Activated T-cell treated with anti-CD3 and anti-CD28 coated beads, Interleukin-2, amount 50 U/mL, for 24 hours (primary cell): ENCODE results near the gene NIPAL4.

Experiments
- DNase-seq: peaks from one replicate; pipeline ENCODE4 v3.0.0-alpha.2; 2020
- H3K27ac Mint-ChIP-seq: 2 replicates; pipeline ENCODE4 v1.8.0; 2020; ENCODE audit warnings: mild to moderate bottlenecking, mixed read lengths
- H3K27me3 Mint-ChIP-seq: 2 replicates; pipeline ENCODE4 v1.8.0; 2020; ENCODE audit warnings: mixed read lengths
- H3K36me3 Mint-ChIP-seq: 2 replicates; pipeline ENCODE4 v1.8.0; 2020; ENCODE audit warnings: low read depth, mixed read lengths
- H3K4me1 Mint-ChIP-seq: 2 replicates; pipeline ENCODE4 v1.8.0; 2020; ENCODE audit warnings: low read depth, mixed read lengths
- H3K4me3 Mint-ChIP-seq: 2 replicates; pipeline ENCODE4 v1.8.0; 2020; ENCODE audit warnings: mild to moderate bottlenecking, moderate library complexity, mixed read lengths
- H3K9me3 Mint-ChIP-seq: 2 replicates; pipeline ENCODE4 v1.8.0; 2020; ENCODE audit warnings: mixed read lengths

NIPAL4 gene

DNA sequence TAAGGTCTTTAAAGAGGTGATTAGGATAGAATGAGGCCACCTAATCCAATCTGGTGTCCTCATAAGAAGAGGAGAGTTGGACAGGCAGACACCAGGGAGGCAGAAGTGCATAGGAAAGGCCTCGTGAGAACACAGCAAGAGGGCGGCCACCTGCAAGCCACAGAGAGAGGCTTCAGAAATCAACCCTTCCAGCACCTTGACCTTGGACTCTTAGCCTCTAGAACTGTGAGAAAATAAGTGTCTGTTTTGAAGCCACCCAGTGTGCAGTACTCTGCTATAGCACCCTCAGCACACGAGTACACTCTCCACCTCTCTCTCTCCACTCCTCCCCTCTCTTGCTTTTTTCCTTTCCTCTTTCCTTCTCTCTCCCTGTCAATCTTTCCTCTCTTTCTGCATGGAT lies 26.8 kb downstream of the NIPAL4 start:
- peaks cover 7% of the 10 kb centered on the region for H3K4me1 Mint-ChIP-seq
- H3K36me3 Mint-ChIP-seq, result peaks cover 78% of the 10 kb centered on the region
- no peak overlapping the region for H3K4me3 Mint-ChIP-seq
- peak overlapping the region; percentile 20 for H3K27ac Mint-ChIP-seq
- no peaks in the 10 kb centered on the region for H3K9me3 Mint-ChIP-seq
- DNase-seq, result no peak
- no peaks in the 10 kb centered on the region for H3K27me3 Mint-ChIP-seq

DNA sequence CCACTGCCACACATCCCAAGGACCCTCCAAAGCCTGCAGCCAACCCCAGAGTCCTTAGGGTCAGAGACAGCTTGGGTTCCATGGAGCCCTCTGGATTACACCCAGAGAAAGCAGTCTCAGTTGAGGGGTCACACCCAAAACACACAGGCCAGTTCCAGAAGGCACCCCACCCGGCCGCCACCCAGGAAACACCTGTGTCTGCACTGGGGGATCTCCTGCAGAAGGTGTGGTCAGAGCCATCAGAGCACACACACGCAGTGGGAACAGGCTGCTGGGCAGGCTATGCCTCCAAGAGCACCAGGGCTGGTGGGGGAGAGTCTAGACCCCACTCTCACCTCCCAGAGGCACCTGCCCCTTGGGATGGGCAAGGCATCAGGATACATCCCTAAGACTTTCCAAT lies 27.3 kb downstream of the NIPAL4 start:
- Mint-ChIP-seq H3K27me3 (no peaks in the 10 kb centered on the region), H3K4me1 (peaks cover 7% of the 10 kb centered on the region), H3K36me3 (peaks cover 76% of the 10 kb centered on the region), H3K9me3 (no peaks in the 10 kb centered on the region), H3K27ac (no peak overlapping the region), H3K4me3 (no peak overlapping the region)
- DNase-seq, result no peak

DNA sequence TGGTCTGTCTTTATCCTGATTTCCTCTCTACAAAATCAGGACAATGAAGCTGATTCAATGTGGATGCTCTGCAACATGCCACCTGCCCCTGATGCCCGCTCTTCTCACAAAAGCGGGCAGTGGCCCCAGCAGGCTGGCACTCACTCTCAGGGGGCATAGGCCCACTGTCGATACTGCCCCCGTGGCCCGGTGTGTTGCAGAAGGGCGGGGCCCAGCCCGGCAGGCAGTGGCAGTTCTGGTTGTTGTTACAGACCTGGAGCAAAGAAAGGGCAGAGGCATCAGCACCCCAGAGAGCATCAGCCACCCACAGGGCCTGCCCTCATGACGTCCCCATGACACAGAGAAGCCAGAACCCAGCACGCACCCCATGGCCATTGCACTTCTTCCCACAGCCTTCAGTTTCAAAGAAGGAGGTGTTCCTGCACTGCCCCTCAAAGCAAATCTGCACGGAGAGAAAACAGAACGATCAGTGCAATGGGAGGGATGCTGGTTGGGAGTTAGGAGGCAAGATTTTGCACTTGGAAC lies 31.5 kb downstream of the NIPAL4 start:
- Mint-ChIP-seq H3K27me3 (no peaks in the 10 kb centered on the region), H3K4me1 (peaks cover 14% of the 10 kb centered on the region), H3K36me3 (peaks cover 71% of the 10 kb centered on the region), H3K4me3 (no peak overlapping the region), H3K27ac (no peak overlapping the region), H3K9me3 (no peaks in the 10 kb centered on the region)
- no peak for DNase-seq

DNA sequence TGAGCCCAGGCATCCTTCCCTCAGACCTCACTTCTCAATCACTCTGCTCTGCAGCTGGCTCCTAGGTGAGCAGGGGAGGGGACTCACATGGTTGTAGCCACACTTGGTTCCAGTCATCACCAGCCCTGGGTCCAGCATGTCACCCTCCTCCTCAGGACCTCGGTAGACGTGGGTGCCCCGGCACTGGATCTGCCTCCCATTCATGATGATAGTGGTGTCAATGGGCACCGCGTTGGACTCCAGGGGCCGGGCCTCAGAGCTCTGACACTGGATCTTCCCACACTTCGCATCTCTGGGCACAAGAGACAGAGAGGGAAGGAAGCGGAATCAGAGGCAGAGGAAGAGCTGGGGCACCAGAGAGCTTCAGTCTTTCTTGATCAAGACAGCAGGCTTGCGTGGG lies 32.9 kb downstream of the NIPAL4 start:
- no peak for DNase-seq
- Mint-ChIP-seq H3K9me3 (no peaks in the 10 kb centered on the region), H3K27ac (no peak overlapping the region), H3K4me1 (peaks cover 8% of the 10 kb centered on the region), H3K27me3 (no peaks in the 10 kb centered on the region), H3K36me3 (peaks cover 67% of the 10 kb centered on the region), H3K4me3 (no peak overlapping the region)

DNA sequence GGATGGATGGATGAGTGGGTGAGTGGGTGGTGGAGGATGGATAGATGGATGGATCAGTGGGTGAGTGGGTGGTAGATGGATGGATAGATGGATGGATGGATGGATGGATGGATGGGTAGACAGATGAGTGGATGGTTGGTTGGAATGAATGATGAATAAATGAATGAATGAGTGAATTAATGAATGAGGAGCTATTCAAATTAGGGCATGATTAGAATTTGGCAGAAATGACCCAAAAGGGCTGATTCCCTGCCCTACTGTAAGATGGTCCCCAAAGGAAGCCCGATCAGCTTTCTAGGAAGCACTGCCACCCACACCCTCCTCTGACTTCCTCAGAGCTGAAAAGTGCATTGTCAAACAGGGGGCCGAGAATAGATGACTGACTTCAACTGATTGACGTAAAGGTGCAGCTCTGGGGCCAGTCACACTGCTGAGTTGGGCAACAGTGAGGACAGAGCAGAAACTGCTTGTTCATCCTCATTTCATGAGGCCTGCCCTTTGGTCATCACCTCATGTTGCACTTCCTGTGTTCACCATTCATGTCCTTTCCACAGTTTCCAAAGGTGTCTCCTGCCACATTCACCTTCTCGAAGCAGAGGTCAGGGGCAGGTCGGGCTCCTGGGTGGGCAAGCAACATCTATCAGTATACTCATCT lies 34.3 kb downstream of the NIPAL4 start:
- DNase-seq, result no peak
- H3K36me3 Mint-ChIP-seq, result peaks cover 59% of the 10 kb centered on the region
- no peak overlapping the region for H3K4me3 Mint-ChIP-seq
- peaks cover 6% of the 10 kb centered on the region for H3K4me1 Mint-ChIP-seq
- H3K27me3 Mint-ChIP-seq, result no peaks in the 10 kb centered on the region
- H3K9me3 Mint-ChIP-seq, result no peaks in the 10 kb centered on the region
- H3K27ac Mint-ChIP-seq, result no peak overlapping the region

DNA sequence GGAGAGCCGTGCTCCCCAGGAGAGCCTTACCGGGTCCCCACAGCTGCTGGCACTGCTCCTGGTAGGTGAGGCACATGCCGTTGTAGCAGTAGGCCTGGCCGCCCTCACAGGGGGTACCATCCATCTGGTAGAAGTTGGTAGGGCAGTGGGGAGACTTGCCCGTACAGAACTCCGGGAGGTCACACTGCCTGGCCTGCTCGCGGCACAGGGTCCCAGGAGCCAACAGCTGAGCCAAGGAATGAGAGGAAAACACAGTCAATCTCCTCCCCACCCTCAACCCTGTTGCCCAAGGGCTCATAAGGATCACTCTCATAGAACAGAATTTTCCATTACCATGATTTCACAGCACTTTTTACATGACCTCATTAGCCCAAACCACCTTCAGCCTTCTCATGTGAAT lies 36.9 kb downstream of the NIPAL4 start:
- H3K4me1 Mint-ChIP-seq, result peaks cover 6% of the 10 kb centered on the region
- no peak overlapping the region for H3K4me3 Mint-ChIP-seq
- H3K27ac Mint-ChIP-seq, result no peak overlapping the region
- no peaks in the 10 kb centered on the region for H3K9me3 Mint-ChIP-seq
- peaks cover 61% of the 10 kb centered on the region for H3K36me3 Mint-ChIP-seq
- no peaks in the 10 kb centered on the region for H3K27me3 Mint-ChIP-seq
- no peak for DNase-seq

DNA sequence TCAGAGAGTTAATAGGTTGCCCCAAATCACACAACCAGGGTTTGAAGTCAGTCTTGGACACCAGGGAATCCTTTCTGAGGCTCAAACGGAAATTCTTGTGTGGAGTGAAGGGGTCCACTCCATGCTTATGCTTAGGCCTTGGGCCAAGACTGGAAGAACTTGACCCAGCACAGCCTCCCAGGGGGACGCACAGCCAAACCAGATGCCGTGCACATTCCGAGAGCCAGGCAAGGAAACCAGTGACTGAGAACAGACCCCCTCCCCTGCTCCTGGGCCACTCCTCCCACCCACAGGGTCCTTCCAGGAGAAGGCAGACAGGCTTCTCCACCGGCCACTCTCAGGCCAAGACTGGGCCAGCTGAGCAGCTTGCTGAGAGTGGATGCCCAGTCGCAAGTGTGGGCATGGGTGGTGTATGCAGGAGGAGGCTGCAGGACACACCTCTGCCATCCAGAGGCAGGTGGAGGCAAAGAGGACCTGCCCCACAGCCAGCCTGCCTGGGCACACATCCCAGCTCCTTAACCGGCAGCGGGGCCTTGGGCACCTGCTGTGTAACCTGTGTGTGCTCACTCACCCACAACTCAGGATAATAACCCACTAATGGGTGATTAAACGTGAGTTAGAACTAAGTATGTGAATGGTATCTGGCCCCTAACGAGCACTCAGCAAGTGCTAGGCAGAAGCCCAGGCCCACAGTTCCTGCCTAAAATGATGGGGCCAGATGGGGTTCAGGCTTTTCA lies 38.0 kb downstream of the NIPAL4 start:
- Mint-ChIP-seq H3K9me3 (no peaks in the 10 kb centered on the region), H3K4me3 (no peak overlapping the region), H3K27me3 (no peaks in the 10 kb centered on the region), H3K4me1 (peaks cover 8% of the 10 kb centered on the region), H3K36me3 (peaks cover 64% of the 10 kb centered on the region), H3K27ac (peak overlapping the region; percentile 0)
- DNase-seq, result no peak

DNA sequence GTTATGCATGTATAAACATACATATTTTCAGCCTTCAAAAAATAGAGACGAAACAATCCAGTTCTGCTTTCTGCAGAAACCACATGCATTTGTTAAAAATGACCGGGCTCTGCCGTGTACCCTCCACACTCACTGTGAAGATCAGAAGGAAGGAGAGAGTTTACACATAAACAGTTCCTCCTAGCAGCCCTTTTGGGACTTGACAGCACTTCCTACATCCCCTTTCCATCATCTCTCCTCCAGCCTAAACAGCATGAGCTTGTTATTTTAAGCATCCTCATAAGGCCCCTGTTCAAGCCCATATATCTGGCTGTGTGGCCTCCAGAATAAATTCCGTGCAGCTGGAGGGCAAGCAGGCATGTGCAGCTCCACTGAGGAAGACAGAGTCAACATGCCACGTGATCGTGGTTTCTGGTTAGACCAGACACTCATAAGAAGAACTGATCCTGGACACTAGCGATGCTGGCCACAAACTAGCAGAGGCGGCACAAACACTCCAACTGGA lies 42.2 kb downstream of the NIPAL4 start:
- Mint-ChIP-seq H3K27ac (no peak overlapping the region), H3K36me3 (peaks cover 68% of the 10 kb centered on the region)

DNA sequence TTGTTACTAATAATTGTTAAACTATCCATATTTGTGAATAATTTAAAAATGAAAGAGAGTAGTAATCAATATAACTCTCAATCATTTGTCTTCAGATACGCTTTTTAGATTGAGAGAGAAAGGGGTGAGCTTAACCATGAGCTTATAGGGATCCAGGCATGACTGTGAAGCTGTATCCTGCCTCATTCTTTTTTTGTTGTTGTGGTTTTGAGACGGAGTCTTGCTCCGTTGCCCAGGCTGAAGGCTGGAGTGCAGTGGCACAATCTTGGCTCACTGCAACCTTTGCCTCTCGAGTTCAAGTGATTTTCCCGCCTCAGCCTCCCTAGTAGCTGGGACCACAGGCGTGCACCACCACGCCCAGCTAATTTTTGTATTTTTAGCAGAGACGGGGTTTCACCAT lies 44.0 kb downstream of the NIPAL4 start:
- Mint-ChIP-seq H3K4me1 (peaks cover 6% of the 10 kb centered on the region), H3K27me3 (no peaks in the 10 kb centered on the region), H3K36me3 (peaks cover 77% of the 10 kb centered on the region), H3K9me3 (no peaks in the 10 kb centered on the region), H3K4me3 (no peak overlapping the region), H3K27ac (no peak overlapping the region)
- DNase-seq, result no peak

More for the DNA sequence above, 42.2 kb downstream of the NIPAL4 start:
- no peak for DNase-seq
- Mint-ChIP-seq H3K4me3 (no peak overlapping the region), H3K4me1 (peaks cover 4% of the 10 kb centered on the region), H3K27me3 (no peaks in the 10 kb centered on the region), H3K9me3 (no peaks in the 10 kb centered on the region)

DNA sequence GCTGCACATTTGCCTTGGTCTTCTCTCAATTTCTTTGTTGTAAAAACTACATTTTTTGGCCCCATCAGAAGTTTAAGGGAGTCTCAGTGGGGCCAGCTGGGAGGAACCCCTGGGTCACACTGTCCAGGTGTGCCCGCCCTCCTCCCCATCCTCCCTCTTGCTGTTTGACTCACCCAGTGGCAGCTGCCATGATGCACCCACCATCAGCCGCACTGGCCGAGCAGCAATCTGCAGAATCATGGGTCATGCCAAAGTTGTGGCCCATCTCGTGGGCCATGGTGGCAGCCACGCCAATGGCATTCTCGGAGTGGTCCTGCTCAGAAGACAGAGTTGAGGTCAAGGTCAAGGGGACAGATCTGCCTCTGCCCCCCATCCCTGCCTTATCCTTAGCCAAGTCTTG lies 45.5 kb downstream of the NIPAL4 start:
- Mint-ChIP-seq H3K4me3 (no peak overlapping the region), H3K9me3 (no peaks in the 10 kb centered on the region), H3K36me3 (peaks cover 79% of the 10 kb centered on the region), H3K4me1 (peaks cover 13% of the 10 kb centered on the region), H3K27ac (no peak overlapping the region), H3K27me3 (no peaks in the 10 kb centered on the region)
- no peak for DNase-seq

DNA sequence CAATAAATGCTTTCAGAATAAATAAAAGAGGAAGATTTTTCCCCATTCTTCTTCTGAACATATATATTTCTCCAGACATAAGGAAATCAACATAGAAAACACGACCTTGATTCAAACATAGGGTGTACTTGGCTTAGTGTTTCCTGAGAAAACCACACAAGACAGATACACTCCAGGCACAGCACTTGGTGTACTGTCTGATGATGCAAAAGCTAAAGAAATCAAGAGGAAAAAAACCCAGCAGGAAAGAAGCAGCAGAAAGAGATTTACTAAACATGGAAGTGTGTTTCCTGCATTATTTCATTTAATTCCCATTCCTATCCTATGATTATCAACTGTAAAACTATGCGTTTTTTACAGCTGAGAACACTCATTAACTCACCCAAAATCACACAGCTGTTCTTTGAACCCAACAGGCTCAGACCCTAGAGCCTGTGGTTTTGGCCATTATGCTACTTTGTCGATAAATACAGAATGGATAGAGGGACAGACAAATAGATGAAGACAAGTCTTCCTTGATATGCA lies 46.1 kb downstream of the NIPAL4 start:
- H3K4me1 Mint-ChIP-seq, result peaks cover 15% of the 10 kb centered on the region
- no peak for DNase-seq
- H3K9me3 Mint-ChIP-seq, result no peaks in the 10 kb centered on the region
- no peak overlapping the region for H3K4me3 Mint-ChIP-seq
- no peaks in the 10 kb centered on the region for H3K27me3 Mint-ChIP-seq
- peaks cover 78% of the 10 kb centered on the region for H3K36me3 Mint-ChIP-seq
- H3K27ac Mint-ChIP-seq, result peak overlapping the region; percentile 12

DNA sequence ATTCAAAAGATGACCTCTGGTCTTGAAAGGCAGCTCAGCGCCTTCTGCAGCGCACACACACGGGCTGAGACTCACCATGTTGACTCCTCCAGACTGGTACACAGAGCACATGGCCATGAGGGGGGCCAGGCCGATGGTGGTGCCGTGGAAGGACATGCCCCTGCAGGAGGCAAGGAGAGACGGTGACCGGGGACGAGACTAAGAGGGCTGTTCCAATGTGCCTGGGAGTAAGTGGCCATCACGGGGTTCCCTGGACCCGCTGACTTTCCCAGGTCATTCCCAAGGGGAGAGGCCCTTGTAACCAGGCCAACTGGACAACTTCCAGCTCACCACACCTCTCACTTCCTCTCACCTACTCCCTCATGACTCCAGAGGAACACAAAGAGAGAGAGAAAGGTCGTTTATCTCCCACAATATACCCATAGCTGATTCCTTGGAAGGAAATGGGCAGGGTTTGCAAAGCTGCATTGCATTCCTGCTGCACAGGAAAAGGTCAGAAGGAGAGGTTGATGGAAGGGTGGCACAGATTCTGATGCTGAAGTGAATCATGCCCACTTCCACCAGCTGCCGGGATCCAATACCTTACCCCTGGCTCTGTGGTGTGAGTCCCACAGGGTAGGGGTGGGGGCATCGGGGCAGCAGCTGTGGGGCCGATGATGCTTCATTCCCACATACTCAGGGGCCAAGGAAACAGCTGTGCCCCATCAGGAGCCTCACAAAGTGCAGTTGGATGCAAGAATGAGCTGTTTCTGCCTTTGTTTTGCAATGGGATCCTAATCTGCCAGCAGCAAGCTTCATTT lies 47.2 kb downstream of the NIPAL4 start:
- Mint-ChIP-seq H3K4me1 (peaks cover 24% of the 10 kb centered on the region), H3K27me3 (no peaks in the 10 kb centered on the region), H3K4me3 (no peak overlapping the region), H3K9me3 (no peaks in the 10 kb centered on the region), H3K36me3 (peaks cover 77% of the 10 kb centered on the region), H3K27ac (no peak overlapping the region)
- DNase-seq, result no peak

DNA sequence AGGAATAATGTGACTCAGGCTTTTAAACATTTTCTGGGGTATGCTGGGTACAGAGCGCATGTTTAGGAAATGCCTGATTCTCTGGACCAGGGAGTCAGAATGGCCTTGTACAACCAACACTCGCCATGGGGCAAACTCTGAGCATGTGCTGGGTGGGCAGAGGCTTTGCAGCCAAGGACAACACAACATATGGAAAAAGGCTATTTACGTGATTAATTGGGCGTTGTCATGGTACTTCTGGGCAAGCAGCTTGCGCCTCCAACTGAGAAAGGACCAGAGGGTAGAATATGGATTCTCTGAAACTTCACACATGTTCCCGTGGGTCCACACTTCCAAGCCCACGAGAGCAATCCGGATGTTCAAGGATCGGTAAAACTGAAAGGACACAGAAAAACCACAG lies 49.1 kb downstream of the NIPAL4 start:
- peak overlapping the region; percentile 42 for H3K27ac Mint-ChIP-seq

DNA sequence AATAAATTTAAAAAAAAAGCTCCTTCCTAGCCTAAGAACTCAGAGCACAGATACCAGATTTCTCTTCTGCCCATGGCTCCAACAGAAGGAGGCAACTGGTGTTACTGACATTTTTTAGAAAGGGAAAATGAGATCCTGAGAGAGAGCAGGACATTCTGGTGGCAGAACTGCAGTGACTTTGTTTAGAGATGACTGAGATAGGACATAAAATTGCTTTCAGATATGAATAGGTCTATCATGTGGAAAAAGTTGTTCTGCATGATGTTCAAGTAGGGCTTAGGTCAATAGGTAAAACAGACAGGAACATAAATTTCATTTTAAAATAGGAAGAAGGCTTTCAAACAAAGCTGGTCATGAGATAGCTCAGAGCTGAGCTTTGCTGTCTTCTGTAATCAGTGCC lies 49.6 kb downstream of the NIPAL4 start:
- Mint-ChIP-seq H3K9me3 (no peaks in the 10 kb centered on the region), H3K4me3 (no peak overlapping the region), H3K36me3 (peaks cover 76% of the 10 kb centered on the region), H3K27me3 (no peaks in the 10 kb centered on the region), H3K4me1 (peaks cover 23% of the 10 kb centered on the region), H3K27ac (no peak overlapping the region)
- no peak for DNase-seq

More for the DNA sequence above, 49.1 kb downstream of the NIPAL4 start:
- H3K4me3 Mint-ChIP-seq, result no peak overlapping the region
- no peak for DNase-seq
- no peaks in the 10 kb centered on the region for H3K9me3 Mint-ChIP-seq
- peaks cover 23% of the 10 kb centered on the region for H3K4me1 Mint-ChIP-seq
- peaks cover 78% of the 10 kb centered on the region for H3K36me3 Mint-ChIP-seq
- no peaks in the 10 kb centered on the region for H3K27me3 Mint-ChIP-seq
